Measurements from ENCODE around the gene NPM3. TPM values are rescaled to one million over a fixed set of nuclear protein-coding genes. Genes with fewer than 3 reads are reported as not detected.

The NPM3 gene
- total and polyA plus RNA-seq, 2 of the 13 experiments (the other 11 are each of a cell fraction or from before 2014, with no cell fraction given): 47.6 to 129 TPM

DNA sequence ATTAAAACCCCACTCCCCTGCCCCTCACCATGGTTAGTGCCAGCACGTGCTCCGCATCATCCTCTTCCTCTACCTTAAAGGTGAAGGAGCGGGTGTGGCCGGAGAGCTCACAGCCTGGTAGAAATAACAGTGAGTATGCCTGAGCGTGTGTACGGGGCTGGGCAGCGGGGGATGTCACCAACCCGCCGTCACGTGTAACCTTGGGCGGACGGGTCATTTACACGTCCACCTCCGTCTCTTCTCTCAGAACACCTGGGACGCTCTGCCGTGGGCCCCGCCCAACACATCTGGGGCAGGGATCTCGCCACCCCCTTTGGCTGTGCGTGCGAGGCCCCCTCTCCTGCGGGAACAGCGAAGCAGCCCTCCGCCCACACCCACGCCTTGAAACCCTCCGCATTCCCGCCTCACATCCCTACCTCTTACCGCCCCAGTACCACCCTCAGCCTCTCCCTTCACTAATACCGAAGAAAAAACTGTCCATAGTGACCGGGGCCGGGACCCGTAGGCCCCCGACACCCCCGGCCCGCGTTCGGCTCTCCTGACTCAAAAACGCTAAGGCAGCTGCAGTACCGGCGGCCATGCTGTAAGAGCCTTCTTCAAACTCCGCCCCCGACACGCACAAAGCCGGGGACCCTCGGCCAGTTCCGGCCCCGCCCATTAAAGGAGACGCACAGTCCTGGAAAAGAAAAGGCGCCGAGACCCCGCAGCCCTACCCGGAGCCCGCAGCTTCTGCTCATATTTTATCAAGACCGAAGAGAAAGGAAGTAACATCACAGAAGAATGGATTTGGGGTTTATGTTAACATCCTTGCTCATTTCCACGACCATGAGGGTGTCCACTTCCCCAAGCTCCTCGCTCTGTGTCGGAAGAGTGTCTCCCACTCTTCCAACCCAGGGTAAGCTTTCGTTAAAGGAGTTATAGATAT lies at the start of gene NPM3 (continued):
- no peak for TF ChIP-seq TRAFD1 (CRISPR knock-in tag; IDR thresholded peaks at IDR 0.05; ENCODE audit: borderline replicate concordance)
- peak; percentile 40; the same call in 1 of the 2 replicates for TF ChIP-seq ZBTB7B (CRISPR knock-in tag; IDR thresholded peaks at IDR 0.05)
- no peak for TF ChIP-seq TOE1 (CRISPR knock-in tag; IDR thresholded peaks at IDR 0.05)
- peak; percentile 92 for TF ChIP-seq ATF1 (CRISPR knock-in tag; IDR thresholded peaks at IDR 0.05)
- TF ChIP-seq ZSCAN31 (CRISPR knock-in tag; IDR thresholded peaks at IDR 0.05; ENCODE audit: low read depth): no peak
- no peak for TF ChIP-seq RFXANK (CRISPR knock-in tag; IDR thresholded peaks at IDR 0.05)
- peak; percentile 70 for TF ChIP-seq MYC (CRISPR knock-in tag; IDR thresholded peaks at IDR 0.05; ENCODE audit: borderline replicate concordance)
- TF ChIP-seq, protein P1, sequence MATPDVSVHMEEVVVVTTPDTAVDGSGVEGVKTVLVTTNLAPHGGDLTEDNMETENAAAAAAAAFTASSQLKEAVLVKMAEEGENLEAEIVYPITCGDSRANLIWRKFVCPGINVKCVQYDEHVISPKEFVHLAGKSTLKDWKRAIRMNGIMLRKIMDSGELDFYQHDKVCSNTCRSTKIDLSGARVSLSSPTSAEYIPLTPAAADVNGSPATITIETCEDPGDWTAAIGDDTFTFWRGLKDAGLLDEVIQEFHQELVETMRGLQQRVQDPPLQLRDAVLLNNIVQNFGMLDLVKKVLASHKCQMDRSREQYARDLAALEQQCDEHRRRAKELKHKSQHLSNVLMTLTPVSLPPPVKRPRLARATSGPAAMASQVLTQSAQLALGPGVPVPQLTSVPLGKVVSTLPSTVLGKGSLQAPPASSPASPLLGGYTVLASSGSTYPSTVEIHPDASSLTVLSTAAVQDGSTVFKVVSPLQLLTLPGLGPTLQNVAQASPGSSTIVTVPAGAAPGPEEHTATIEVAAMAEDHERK (CRISPR knock-in tag; IDR thresholded peaks at IDR 0.05; ENCODE audit: low read depth): no peak
- TF ChIP-seq ZNF800 (CRISPR knock-in tag; IDR thresholded peaks at IDR 0.05): no peak
- TF ChIP-seq THAP11 (CRISPR knock-in tag; IDR thresholded peaks at IDR 0.05): peak; percentile 79
- no peak for TF ChIP-seq ZNF619 (CRISPR knock-in tag; IDR thresholded peaks at IDR 0.05)
- TF ChIP-seq MED1 (CRISPR knock-in tag; IDR thresholded peaks at IDR 0.05): 0 out of 2 replicates have a peak, but pooled peaks have one; percentile 22
- peak; percentile 72; the same call in 1 of the 2 replicates for TF ChIP-seq HOXA3 (CRISPR knock-in tag; IDR thresholded peaks at IDR 0.05)
- TF ChIP-seq NCOA1 (CRISPR knock-in tag; IDR thresholded peaks at IDR 0.05): 0 out of 2 replicates have a peak, but pooled peaks have one; percentile 58
- peak; percentile 79 for TF ChIP-seq AGO1 (IDR thresholded peaks at IDR 0.05; ENCODE audit: low read depth, low read length, poor library complexity, severe bottlenecking)
- TF ChIP-seq ZNF891 (CRISPR knock-in tag; IDR thresholded peaks at IDR 0.05): peak; percentile 67; the same call in 1 of the 2 replicates
- 0 out of 2 replicates have a peak, but pooled peaks have one; percentile 22 for TF ChIP-seq ZNF317 (CRISPR knock-in tag; IDR thresholded peaks at IDR 0.05)
- no peak for TF ChIP-seq NR3C1 (CRISPR knock-in tag; IDR thresholded peaks at IDR 0.05)
- TF ChIP-seq POLR2AphosphoS2 (IDR thresholded peaks at IDR 0.05; ENCODE audit: low read depth, low read length): no peak
- TF ChIP-seq ZNF143 (CRISPR knock-in tag; IDR thresholded peaks at IDR 0.05): no peak
- no peak; the same call in 1 of the 2 replicates for TF ChIP-seq HCFC1 (IDR thresholded peaks at IDR 0.05; ENCODE audit: low read depth, low read length)
- no peak for TF ChIP-seq PLSCR1 (CRISPR knock-in tag; IDR thresholded peaks at IDR 0.05; ENCODE audit: borderline replicate concordance)
- TF ChIP-seq AGO2 (optimal IDR thresholded peaks at IDR 0.05; ENCODE audit: low read depth, low read length): peak; percentile 85
- TF ChIP-seq ZNF614 (CRISPR knock-in tag; IDR thresholded peaks at IDR 0.05; ENCODE audit: borderline replicate concordance): no peak
- 0 out of 2 replicates have a peak, but pooled peaks have one; percentile 20 for TF ChIP-seq ZNF670 (CRISPR knock-in tag; IDR thresholded peaks at IDR 0.05; ENCODE audit: borderline replicate concordance)

Measured in HepG2 (cell line).